Fibroblast of skin of scalp (primary cell): ENCODE measurements around the gene KCNQ1.

Experiments
- DNase-seq: peaks from one replicate; pipeline ENCODE4 v3.0.0-alpha.2; 2013

The KCNQ1 gene

DNA sequence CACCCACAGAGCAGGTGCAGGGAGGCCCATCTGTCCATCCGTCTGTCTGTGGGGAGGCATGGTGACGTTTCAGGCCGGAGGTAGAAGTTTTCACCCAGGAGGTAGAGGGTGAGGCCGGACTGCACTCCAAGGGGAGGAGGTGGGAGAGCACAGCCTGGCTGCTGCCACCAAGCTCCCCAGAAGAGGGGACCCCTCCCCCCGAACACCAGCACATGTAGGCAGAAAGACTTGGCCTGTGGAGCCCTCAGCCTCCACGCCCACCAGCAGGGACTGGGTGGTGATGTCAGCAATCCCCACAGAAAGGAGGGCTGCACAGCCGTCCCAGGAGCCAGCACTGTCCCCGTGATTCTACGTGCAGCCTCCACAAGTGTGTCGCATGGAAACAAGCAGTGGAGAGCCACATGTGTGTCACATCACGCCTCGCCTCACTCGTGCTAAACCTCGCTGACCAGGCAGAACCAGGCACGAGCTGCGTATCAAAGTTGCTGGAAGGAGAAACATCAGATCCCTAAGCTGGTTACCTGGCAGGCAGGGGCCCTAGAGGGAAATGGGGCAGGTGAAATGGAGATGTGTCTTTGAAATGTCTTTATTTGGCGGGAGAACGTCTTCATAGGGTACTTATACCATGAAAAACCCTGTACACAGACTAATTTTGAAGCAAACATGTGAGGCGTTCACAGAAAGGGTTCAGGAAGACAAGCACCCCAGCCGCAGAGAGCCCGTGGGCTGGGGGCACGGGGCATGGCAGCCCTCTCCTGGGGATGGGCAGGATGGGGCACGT lies 391.7 kb downstream of the KCNQ1 start:
- DNase-seq: no peak

DNA sequence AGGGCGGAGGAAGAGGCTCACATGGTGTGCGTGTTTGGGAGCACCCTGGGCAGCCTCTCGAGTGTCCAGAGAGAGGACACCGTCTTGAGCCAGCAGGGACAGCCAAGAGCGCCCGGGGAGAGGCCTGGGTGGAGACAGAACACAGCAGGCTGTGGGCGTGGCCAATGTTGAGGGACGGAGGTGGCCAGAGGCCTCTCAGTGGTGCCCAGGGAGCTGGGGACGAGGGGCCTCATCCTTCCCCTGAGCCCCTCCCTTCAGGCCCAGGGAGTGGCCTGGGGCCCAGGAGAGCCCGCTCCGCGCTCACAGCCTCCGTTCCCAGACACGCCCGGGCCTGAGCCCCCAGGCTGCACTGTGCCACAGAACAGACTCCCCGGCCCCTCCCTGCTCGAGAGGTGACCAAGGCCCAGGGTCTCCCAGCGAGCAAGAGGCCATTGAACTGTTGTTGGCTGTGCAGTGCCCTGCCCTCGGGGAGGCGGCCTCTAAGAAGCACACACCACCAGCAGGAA lies 392.3 kb downstream of the KCNQ1 start:
- DNase-seq: peak; percentile 32

DNA sequence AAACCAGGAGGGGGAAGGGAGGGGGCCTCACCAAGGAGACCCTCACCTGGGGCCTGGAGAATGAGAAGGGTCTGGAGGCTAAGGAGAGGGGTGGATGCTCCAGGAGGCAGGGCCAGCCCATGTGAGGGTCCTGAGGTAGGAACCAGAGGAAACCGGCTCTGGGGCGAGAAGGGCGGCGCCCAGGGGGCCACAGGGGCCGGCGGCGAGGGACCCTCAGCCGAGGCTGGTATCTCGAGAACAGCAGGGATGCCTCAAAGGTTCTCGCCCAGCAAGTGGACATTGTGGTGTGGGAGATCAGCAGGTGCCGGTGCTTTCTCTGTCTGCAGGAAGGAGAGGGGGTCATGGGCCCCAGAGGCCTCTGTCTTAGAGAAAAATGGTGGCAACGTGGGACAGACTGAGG lies 392.8 kb downstream of the KCNQ1 start:
- no peak for DNase-seq

DNA sequence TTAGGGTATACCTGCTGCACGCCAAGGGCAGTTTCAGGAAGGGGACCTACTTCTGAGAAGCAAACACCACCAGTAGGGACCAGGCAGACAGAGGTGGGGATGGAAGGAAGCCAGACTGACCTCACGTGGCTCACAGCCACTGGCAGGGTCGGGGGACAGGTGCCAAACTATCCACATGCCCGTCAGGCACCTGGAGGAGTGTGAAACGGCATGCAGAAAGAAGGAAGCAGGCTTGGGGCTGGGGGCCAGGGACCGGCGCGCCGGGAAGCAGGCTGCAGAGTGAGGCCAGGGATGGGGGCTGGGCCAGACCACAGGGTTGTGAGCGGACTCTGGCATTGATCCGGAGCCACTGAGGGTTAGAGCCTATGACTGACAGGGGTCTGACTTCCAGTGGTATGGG lies 393.3 kb downstream of the KCNQ1 start:
- DNase-seq: no peak

DNA sequence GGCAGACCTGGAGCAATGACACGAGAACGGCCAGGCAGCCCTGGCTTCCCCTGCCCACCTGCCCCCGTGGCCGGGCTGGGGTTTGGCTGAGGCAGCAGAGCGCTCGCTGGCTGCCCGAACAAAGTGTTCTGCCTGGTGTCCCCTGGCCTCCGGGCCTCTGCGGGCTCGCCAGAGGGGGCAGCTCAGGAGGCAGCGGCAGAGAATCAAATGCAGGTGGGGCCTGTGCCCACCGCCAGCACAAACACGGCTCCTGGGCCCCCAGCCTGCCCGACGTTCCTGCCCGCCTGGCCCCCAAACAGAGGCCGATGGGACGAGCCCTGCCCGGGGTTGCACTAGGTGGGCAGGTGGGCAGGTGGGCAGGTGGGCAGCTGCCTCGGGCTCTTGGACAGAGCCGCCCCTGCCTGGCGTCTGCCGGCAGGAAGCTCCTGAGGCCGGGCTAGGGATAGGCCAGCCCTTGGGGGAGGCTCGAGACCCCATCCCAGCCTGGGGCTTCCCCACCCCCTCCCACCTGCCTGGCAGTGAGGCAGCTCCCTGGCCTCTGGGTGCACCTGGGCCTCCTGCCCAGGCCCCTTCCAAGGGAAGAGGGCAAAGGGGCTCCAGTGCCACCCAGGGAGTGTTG lies 394.0 kb downstream of the KCNQ1 start:
- no peak for DNase-seq

DNA sequence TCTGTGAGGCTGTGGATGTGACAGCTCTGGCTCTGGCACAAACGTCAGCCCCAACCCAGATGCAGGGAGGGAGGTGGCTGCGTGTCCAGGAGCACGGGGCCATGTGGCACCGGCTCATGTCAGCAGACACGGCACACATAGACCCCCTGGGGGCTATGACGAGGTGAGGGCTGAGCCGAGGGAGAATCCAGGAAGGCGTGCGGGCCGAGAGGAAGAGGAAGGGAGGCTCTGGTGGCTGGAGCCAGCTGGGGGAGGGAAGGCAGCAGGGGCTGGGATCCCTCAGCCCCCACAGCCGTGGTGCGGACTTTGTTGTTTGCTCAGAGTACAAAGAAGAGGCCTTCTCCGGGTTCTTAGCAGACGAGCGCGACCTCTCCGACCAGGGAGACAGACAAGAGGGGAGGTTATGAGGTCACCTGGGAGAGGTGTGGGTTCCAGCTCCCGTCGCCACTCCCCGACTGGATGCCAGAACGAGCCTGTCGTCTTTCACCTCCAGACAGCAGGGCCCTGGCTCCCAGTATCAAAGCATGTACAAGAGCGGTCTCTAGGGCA lies 394.7 kb downstream of the KCNQ1 start:
- no peak for DNase-seq

DNA sequence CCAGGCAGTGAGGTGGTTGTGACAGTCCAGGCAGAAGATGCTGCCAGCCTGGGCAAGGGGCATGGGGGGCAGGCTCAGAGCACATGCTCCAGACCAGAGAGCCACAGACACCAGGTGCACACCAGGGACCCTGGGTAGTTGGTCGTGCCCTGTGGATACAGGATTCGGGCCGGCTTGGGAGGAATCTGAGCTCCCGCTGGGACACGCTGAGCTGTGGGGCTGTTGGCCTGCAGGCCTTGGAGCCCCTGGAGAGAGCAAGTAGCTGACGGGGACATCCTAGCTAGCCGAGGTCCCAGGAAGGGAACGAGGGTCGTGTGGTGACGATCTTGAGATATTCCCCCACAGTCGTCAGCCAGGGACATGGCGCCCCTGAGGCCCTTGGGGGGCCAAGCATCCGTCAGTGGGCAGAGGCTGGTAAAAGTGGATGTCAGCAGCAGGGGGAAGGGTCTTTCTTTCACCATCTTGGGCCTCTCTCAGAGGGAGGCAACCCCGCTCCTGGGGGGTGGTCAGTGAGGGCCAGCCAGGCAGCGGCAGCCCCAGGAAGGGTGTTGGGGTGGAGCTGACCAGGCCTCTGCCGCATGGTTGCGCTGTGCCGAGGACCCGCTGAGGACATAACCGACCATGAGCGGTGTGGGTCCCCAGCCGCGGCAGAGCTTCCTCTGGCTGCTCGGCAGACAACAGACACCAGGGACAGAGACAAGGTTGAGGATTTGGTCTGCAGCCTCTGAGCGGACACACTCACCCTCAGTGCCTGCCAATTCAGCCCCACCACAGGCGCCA lies 396.8 kb downstream of the KCNQ1 start:
- DNase-seq: no peak

DNA sequence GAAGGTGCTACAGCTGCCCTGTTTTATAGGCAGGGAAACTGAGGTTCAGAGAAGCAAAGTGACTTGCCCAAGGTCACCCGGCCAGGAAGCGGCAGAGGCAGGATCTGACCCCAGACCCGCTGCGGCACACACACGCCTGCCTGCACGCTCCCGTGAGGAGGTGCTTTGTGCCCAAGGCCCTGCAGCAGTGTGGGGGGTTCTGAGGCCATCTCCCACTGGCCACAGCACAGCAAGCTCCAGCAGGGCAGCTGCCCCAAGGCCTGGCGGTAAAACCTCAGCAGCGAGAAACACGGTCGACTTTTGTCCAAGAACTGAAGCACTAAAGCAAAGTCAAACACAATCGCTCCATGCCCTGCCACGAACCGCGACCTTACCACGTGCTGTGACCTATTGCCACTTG lies 398.1 kb downstream of the KCNQ1 start:
- DNase-seq: no peak

DNA sequence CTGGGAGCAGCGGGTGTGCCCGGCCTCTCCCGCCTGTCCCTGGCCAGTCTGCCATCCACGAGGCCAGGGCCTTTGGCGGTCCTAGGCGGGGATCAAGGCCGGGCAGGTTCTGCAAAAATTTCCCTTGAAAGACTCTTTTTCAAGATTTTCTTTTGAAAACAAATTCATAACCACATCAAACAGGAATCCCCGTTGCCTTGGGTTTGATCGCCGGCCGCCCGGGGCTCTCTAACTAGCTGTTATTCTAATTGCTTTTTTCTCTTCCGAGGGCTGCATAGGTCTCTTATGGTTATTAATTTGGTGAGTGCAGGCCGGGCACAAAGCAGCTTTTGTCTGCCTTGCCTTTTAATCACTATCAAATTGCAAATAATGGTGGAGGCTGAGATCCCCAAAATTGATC lies 398.7 kb downstream of the KCNQ1 start:
- DNase-seq: no peak

DNA sequence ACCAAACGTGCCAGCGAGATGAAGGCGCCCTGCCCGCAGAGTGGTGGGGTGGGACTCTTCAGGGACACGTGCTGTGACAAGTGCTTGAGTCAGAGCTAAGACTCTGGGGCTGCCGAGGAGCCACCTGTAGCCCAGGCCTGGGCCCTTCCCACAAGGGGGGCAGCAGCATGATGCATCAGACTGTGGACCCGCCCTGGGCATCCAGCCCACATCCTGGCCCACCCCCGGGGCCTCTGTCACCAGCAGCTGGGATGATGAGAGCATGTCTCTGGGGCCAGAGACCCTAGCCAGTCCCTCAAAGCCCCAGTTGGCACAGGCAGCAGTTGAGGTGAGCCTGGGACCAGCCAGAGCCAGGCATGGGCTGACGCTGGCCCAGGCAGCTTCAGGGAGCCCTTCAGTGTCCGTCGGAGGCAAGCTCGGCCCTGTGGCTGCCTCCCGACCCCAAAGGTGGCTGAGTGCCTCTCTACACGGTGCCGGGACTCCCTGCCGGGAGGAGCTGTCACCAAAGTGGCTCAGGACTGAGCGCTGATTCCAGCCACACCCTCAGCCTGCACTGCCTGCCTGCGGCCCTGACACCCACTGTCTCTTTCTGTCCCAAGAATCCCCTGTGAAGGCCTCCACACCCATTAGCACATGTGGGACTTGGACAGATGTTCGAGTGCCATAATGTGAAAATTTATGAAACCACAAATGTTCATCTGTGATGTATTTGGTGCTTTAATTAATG lies 399.5 kb downstream of the KCNQ1 start:
- DNase-seq: peak; percentile 4

DNA sequence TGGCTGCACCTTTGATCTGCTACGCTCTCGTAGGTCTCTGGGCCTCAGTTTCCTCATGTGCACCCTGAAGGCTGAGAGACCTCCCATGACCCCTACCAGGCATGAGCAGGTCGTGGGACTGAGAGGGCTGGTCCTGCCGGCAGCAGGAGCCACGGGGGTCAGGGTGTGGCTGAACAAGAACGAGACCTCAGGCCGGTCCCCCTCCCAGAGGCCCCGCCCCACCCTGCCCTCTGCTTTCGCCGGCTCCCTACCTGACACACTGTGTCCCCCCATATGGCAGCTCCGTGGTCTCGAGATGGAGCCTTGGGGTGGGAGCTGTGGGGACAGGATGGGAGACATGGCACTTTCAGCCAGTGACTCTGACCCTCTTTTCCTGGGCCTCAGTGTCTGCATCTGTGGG lies 400.2 kb downstream of the KCNQ1 start:
- DNase-seq: no peak

DNA sequence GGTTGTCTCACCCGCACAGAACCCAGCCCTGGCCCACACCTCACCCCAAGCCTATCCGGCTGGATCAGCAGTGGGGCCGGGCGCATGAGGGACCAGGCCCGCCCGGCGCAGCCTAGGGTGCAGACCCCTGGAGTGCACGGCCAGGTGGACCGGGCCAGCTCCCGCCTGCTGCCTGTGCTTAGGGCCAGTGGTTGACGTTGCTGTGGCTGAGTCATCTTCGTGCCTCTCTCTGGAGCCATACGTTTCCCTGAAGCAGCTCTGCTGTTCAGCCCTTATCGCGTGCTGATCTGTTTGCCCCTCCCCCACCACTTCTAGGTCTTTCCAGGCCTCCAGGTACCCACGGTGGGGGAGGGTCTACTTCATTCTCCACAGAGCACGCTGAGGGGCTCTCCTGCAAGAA lies 401.2 kb downstream of the KCNQ1 start:
- DNase-seq: peak; percentile 11

DNA sequence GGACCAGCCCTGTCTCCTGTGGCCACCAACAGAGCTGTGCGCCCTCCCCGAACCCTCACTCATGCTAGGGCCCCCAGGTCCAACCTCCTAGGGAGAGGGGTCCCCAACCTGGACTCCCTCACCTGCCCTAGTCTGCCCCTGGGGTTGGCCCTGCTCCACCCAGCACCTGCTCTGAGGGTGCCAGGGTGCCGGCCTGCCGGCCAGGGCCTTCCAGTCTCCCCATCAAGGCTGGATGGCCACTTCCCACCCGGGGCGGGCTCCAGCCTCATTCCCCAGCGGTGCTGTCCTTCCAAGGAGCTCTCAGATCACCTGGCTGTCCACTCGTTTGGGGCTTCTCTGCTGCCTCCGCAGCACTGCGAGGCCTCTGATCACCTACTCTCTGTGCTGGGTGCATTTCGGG lies 401.7 kb downstream of the KCNQ1 start:
- no peak for DNase-seq

DNA sequence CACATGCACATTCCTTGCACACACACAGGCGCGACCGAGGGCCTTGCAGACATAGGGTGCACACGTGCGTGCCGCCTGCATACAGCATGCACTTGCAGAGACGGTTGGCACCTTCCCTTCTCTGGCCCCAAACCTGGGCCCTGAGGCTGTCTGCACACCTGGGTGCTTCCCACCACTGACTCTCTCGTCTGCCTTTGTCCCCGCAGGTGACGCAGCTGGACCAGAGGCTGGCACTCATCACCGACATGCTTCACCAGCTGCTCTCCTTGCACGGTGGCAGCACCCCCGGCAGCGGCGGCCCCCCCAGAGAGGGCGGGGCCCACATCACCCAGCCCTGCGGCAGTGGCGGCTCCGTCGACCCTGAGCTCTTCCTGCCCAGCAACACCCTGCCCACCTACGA lies 402.8 kb downstream of the KCNQ1 start:
- DNase-seq: no peak

DNA sequence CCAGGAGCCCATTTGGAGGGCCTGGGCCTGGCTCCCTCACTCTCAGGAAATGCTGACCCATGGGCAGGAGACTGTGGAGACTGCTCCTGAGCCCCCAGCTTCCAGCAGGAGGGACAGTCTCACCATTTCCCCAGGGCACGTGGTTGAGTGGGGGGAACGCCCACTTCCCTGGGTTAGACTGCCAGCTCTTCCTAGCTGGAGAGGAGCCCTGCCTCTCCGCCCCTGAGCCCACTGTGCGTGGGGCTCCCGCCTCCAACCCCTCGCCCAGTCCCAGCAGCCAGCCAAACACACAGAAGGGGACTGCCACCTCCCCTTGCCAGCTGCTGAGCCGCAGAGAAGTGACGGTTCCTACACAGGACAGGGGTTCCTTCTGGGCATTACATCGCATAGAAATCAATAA lies 403.7 kb downstream of the KCNQ1 start:
- DNase-seq: no peak

DNA sequence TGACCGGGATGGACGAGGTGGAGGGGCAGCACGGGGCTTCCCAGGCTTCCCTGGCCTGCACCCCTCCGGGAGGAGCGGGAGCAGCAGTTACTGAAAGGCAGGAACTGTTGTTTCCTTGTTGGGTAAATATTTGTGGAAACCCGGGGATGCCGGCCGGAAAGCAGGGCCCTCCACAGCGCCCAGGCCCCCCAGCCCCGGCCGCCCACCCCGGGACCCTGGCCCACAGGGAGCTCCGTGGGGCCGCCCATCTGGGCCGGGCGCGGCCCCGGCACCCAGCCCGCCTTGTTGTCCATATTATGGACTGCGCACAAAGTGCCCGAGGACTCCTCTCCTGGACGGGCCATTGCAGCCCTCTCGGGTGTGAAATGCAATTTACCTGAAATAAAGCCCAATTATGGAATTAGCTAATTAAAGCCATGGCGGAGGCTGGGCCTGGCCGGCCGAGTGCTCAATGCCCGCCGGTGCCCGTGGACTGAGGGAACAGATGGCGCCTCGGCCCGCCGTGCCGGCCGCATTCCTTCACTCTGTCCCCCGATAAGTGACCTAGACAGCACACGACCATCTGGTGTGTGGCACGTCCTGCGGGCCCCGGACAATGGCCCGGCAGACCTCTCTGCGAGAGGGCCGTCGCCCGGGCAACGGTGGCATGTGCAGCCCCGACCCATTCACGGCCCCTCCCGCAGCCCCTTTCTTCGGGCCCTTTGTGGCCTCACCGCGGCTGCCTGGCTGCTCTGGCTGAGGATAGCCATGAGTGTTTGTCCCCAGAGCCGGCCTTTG lies 405.4 kb downstream of the KCNQ1 start:
- DNase-seq: no peak

DNA sequence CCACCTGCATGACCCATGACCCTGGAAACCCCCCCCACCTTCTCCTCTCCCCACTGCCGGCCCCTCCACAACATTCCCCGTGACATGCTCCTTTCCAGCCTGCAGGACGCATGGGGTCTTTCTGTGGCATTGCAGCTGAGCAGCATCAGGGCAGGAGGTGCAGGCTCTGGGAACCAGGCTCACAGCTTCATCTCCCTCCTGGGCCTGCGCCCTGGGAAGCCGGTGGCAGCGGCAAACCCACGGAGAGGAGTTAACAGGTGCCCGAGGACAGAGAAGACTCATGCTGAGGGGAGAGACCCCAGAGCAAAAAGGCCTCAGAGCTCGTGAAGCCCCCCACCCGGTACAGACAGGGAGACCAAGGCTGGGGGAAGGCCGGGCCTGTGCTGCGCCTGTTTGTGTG lies 408.6 kb downstream of the KCNQ1 start:
- no peak for DNase-seq

DNA sequence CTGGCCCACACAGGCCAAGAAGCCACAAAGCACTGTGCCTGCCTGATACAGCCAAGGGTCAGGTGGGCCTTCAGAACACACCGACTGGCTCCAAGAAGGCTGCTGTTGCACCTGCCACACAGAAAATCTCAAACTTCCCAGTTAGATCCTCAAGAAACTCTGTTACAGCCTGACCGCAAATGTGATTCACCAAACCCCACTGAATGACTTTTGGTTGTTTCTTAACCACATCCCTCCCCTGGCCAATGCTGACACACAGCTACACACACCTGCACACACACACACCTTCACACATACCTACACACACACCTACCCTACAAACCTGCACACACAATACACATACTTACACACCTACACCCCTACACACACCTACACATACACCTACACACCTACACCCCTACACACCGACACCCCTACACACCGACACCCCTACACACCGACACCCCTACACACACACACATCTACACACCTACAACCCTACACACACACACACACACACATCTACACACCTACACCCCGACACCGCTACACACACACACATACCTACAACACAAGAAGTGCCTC lies 409.3 kb downstream of the KCNQ1 start:
- no peak for DNase-seq

DNA sequence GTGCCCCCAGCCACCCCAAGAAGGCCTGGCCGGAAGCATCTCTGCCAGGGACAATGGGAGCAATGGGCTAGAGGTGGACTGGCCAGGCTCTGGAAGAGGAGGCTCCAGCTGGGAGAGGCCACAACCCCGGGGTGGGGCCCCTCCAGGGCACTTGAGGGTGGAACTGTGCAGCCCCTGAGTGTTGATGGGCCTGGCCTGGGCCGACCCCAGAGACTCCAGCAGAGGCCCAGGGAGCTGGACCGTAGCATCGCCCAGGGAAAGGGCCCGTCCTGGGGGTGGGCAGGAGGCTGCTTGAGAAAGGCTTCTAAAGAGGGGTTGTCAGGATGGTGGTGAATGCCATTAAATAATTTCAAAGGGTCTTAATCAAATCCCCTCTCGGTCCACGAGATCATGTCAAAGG lies 410.4 kb downstream of the KCNQ1 start:
- DNase-seq: no peak

DNA sequence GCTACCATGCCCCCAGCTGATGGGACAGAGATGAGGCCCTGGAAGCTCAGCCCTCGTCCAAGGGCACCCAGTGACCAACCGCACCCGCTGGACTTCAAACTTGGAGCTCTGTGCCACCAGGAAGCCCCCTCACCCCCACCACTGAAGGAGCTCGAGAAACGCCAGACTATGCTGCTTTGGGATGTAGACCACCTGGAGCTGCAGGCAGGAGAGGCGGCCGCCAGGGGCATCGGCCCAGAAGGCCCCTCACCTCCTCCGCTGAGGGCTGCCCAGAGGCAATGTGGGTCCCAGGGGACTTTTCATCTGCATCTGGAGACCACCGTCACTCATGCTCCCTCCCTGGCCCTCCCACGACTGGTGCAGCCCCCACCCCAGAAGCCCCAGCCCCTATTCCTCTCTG lies 412.5 kb downstream of the KCNQ1 start:
- DNase-seq: no peak

DNA sequence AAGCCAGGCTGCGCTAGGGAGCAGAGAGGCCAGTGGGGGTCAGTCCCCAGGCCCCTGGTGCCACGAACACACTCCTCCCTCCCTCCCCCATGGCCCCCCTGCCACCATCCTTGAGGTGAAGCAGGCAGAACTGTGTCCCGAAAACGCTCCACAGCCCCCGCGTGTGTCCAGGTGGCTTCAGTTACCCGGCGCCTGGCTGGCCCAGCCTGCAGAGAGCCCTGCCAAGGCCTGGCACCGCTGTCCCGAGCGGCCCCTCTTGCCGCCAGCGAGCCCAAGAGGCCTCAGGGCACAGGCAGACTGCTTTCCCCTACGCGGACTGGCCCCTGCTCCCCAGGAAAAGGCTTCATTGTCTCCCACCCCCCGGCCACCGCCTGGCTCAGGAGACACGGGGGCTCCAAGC lies 413.1 kb downstream of the KCNQ1 start:
- no peak for DNase-seq
